Vagina (tissue), 2 donors: ENCODE measurements around the gene BTNL9.
"Not testable (repeated sequence)": the region's sequence is repeated elsewhere in the genome, so short reads cannot be mapped to it uniquely, and the experiment has no call there.

ENCODE experiments used
- POLR2AphosphoS5 ChIP-seq, 2 donors: sonication (generic); formaldehyde crosslinking; IDR thresholded peaks; one replicate each; pipeline ENCODE4 v1.9.0; 2017; ENCODE audit warnings: antibody characterized with exemption in 2 of 2, mild to moderate bottlenecking in 2 of 2, low read depth in 1 of 2; ENCODE audit not compliant: insufficient read depth in 1 of 2
- TF ChIP-seq, protein P1 (sequence below), 3 experiments: fragments of 450-650 bp in 2 of 3; fragments of 200-600 bp in 1 of 3; sonication (generic) in 1 of 3; IDR thresholded peaks; one replicate each; pipeline ENCODE4 v1.5.1; 2017 to 2019; ENCODE audit warnings: antibody characterized with exemption in 3 of 3, mild to moderate bottlenecking in 2 of 3, moderate library complexity in 2 of 3

DNA sequence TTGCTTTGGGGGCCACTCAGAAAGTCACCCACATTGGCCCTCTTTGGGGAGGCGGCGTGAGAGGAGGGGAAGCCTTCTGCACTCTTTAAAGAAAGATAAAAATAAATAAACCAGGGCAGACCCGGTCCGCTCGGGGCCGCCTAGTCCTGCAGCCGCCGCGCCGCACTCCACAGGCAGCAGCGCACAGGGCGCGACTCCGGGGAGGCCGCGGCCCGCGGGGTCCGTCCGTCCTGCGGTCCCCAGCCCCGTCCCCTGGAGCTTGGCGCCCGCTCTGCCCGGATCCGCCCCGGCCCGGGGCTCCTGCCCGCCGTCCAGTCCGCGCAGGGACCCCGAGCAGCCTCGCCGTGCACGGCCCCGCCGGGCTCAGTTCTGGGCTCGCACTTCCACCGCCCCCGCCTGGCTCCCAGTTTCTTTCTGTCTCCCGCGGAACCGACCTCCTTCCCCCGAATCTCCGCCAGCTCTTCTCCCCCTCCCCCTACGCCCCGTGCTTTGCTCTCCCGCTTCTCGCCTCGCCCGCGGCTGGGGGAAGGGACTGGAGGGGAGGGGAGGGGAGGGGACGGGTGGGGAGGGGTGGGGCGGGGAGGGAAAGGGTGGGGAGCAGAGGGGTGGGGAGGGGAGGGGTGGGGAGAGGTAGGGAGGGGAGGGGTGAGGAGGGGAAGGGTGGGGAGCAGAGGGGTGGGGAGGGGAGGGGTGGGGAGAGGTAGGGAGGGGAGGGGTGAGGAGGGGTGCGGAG, 57.9 kb downstream of the BTNL9 start:
- TF ChIP-seq, protein P1, sequence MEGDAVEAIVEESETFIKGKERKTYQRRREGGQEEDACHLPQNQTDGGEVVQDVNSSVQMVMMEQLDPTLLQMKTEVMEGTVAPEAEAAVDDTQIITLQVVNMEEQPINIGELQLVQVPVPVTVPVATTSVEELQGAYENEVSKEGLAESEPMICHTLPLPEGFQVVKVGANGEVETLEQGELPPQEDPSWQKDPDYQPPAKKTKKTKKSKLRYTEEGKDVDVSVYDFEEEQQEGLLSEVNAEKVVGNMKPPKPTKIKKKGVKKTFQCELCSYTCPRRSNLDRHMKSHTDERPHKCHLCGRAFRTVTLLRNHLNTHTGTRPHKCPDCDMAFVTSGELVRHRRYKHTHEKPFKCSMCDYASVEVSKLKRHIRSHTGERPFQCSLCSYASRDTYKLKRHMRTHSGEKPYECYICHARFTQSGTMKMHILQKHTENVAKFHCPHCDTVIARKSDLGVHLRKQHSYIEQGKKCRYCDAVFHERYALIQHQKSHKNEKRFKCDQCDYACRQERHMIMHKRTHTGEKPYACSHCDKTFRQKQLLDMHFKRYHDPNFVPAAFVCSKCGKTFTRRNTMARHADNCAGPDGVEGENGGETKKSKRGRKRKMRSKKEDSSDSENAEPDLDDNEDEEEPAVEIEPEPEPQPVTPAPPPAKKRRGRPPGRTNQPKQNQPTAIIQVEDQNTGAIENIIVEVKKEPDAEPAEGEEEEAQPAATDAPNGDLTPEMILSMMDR (IDR thresholded peaks at IDR 0.05): not testable (repeated sequence)
- TF ChIP-seq POLR2AphosphoS5 (IDR thresholded peaks at IDR 0.05; ENCODE audit: insufficient read depth in 1 of 2, low read depth in 1 of 2): not testable (repeated sequence)
